ENCODE data around the gene FSTL5. TPM values are rescaled to one million over a fixed set of nuclear protein-coding genes. Genes with fewer than 3 reads are reported as not detected.

FSTL5 gene
- total and polyA plus RNA-seq, 5 donors from 2014 or later = not detected

DNA sequence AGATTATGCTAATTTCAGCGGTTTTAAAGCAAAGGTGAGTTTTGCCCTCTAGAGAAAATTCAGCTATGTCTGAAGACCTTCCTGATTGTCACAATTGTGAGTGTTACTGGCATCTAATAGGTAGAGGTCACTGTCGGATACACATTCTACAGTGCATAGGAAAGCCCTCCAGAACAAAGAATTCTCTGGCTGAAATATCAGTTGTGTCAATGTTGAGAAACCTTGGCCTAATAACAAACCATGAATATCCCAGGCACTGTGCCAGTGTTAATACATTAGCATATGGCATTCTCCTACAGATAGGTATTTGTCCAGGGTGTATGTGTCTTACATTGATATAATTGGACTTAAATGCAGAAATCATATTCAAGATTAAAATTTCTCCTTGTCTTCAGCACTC, 294.3 kb downstream of the FSTL5 start:
- DNase-seq (no peak), ATAC-seq (ENCODE audit: low read depth in 2 of 2) (no peak)
- H3K27me3 Mint-ChIP-seq = no peaks in the 10 kb centered on the region
- H3K36me3 Mint-ChIP-seq = no peaks in the 10 kb centered on the region
- Histone ChIP-seq H3K4me3 (ENCODE audit: low read depth, low read length) (no peak overlapping the region), H3K9me3 (ENCODE audit: control insufficient read depth in 2 of 2, low read length in 2 of 2) (no peaks in the 10 kb centered on the region), H3K4me1 (ENCODE audit: control insufficient read depth, insufficient read depth, low read length, poor library complexity, severe bottlenecking) (no peaks in the 10 kb centered on the region), H3K27me3 (ENCODE audit: control insufficient read depth, insufficient read depth, low read length) (no peaks in the 10 kb centered on the region), H3K36me3 (ENCODE audit: control insufficient read depth, insufficient read depth, low read length) (no peaks in the 10 kb centered on the region), H3K27ac (ENCODE audit: insufficient read depth, low read length, poor library complexity, severe bottlenecking) (no peak overlapping the region)
- H3K4me3 Mint-ChIP-seq = no peak overlapping the region
- H3K9me3 Mint-ChIP-seq = peaks cover 0 to 16% (median 5%) of the 10 kb centered on the region in 7 donors
- no peak overlapping the region for H3K27ac Mint-ChIP-seq
- no peaks in the 10 kb centered on the region for H3K4me1 Mint-ChIP-seq

DNA sequence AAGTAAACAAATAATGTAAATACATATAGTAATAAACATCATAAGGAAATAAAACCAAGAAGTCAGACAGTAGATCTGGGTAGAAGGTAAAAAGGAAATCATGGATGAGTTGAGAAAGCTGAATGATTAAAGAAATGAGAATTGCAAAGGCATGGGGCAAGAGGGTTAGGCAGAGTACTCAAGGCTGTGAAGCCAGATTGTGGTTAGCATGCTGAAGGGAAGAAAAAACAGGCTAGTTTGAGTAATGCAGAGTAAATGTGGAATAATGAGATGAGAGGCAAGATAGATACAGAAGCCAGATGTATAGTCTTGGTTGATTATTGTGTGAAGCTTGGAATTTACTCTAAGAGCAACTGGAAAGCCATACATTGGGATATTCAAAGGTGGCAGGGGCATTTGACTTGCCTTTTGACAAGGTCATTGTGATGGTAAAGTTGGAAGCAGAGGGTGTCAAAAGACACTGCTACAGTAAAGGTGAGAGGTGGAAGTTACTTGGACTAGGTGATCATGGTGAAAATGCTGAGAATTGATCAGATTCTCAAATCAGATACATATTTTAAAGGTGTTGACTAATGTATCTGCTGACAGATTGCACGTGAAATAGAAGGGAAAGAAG, 307.0 kb downstream of the FSTL5 start:
- Mint-ChIP-seq H3K36me3 (no peaks in the 10 kb centered on the region), H3K9me3 (peaks cover 0 to 9% (median 5%) of the 10 kb centered on the region in 7 donors), H3K27ac (no peak overlapping the region), H3K27me3 (no peaks in the 10 kb centered on the region), H3K4me1 (no peaks in the 10 kb centered on the region), H3K4me3 (no peak overlapping the region)
- DNase-seq (no peak), ATAC-seq (ENCODE audit: low read depth in 2 of 2) (no peak)
- H3K27me3 ChIP-seq (ENCODE audit: control insufficient read depth, insufficient read depth, low read length) = no peaks in the 10 kb centered on the region
- no peaks in the 10 kb centered on the region for H3K4me1 ChIP-seq (ENCODE audit: control insufficient read depth, insufficient read depth, low read length, poor library complexity, severe bottlenecking)
- H3K4me3 ChIP-seq (ENCODE audit: low read depth, low read length) = no peak overlapping the region
- no peaks in the 10 kb centered on the region for H3K36me3 ChIP-seq (ENCODE audit: control insufficient read depth, insufficient read depth, low read length)
- H3K9me3 ChIP-seq (ENCODE audit: control insufficient read depth in 2 of 2, low read length in 2 of 2) = peaks cover 0 to 3% of the 10 kb centered on the region in 2 experiments
- H3K27ac ChIP-seq (ENCODE audit: insufficient read depth, low read length, poor library complexity, severe bottlenecking) = no peak overlapping the region

DNA sequence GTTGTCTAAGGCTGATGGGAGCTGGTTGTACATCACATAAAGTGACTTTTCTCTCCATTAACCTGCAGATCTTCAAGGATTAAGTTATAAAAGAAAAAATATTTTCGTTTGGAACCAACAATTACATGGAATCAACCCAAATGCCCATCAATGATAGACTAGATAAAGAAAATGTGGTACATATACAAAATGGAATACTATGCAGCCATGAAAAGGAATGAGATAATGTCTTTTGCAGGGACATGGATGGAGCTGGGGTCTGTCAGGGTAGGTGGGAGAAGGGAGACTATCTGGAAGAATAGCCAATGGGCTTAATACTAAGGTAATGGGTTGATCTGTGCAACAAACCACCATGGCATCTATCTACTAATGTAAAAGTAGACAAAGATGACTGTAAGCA, 313.2 kb downstream of the FSTL5 start:
- no peaks in the 10 kb centered on the region for H3K4me1 Mint-ChIP-seq

GRCh38 chr4:161841759-161842158, 322.0 kb downstream of the FSTL5 start:
- no peak for ATAC-seq (ENCODE audit: low read depth in 2 of 2)
- Mint-ChIP-seq H3K27me3 (no peaks in the 10 kb centered on the region), H3K4me3 (no peak overlapping the region), H3K27ac (no peak overlapping the region), H3K36me3 (no peaks in the 10 kb centered on the region), H3K9me3 (peaks cover 0 to 9% (median 4%) of the 10 kb centered on the region in 7 donors), H3K4me1 (peaks cover 0 to 4% (median 0%) of the 10 kb centered on the region in 4 donors)
- no peak for DNase-seq
- H3K9me3 ChIP-seq (ENCODE audit: control insufficient read depth in 2 of 2, low read length in 2 of 2) = no peaks in the 10 kb centered on the region
- H3K4me1 ChIP-seq (ENCODE audit: control insufficient read depth, insufficient read depth, low read length, poor library complexity, severe bottlenecking) = no peaks in the 10 kb centered on the region
- H3K4me3 ChIP-seq (ENCODE audit: low read depth, low read length) = no peak overlapping the region
- H3K27ac ChIP-seq (ENCODE audit: insufficient read depth, low read length, poor library complexity, severe bottlenecking) = no peak overlapping the region
- H3K36me3 ChIP-seq (ENCODE audit: control insufficient read depth, insufficient read depth, low read length) = no peaks in the 10 kb centered on the region
- no peaks in the 10 kb centered on the region for H3K27me3 ChIP-seq (ENCODE audit: control insufficient read depth, insufficient read depth, low read length)

More for the DNA sequence above, 313.2 kb downstream of the FSTL5 start:
- no peak for ATAC-seq (ENCODE audit: low read depth in 2 of 2)
- Histone ChIP-seq H3K27me3 (ENCODE audit: control insufficient read depth, insufficient read depth, low read length) (no peaks in the 10 kb centered on the region), H3K36me3 (ENCODE audit: control insufficient read depth, insufficient read depth, low read length) (no peaks in the 10 kb centered on the region), H3K4me1 (ENCODE audit: control insufficient read depth, insufficient read depth, low read length, poor library complexity, severe bottlenecking) (no peaks in the 10 kb centered on the region), H3K4me3 (ENCODE audit: low read depth, low read length) (no peak overlapping the region), H3K27ac (ENCODE audit: insufficient read depth, low read length, poor library complexity, severe bottlenecking) (no peak overlapping the region), H3K9me3 (ENCODE audit: control insufficient read depth in 2 of 2, low read length in 2 of 2) (peaks cover 0 to 6% of the 10 kb centered on the region in 2 experiments)
- Mint-ChIP-seq H3K36me3 (no peaks in the 10 kb centered on the region), H3K9me3 (peaks cover 0 to 11% (median 7%) of the 10 kb centered on the region in 7 donors), H3K27ac (no peak overlapping the region), H3K27me3 (no peaks in the 10 kb centered on the region), H3K4me3 (no peak overlapping the region)
- DNase-seq = no peak

GRCh38 chr4:161829591-161829990, 334.2 kb downstream of the FSTL5 start:
- H3K27me3 ChIP-seq (ENCODE audit: control insufficient read depth, insufficient read depth, low read length) = no peaks in the 10 kb centered on the region
- no peak for ATAC-seq (ENCODE audit: low read depth in 2 of 2)
- no peak overlapping the region for H3K27ac Mint-ChIP-seq
- H3K36me3 ChIP-seq (ENCODE audit: control insufficient read depth, insufficient read depth, low read length) = no peaks in the 10 kb centered on the region
- no peaks in the 10 kb centered on the region for H3K4me1 ChIP-seq (ENCODE audit: control insufficient read depth, insufficient read depth, low read length, poor library complexity, severe bottlenecking)
- H3K27ac ChIP-seq (ENCODE audit: insufficient read depth, low read length, poor library complexity, severe bottlenecking) = no peak overlapping the region
- no peak overlapping the region for H3K4me3 ChIP-seq (ENCODE audit: low read depth, low read length)
- no peak for DNase-seq
- H3K27me3 Mint-ChIP-seq = no peaks in the 10 kb centered on the region
- H3K36me3 Mint-ChIP-seq = no peaks in the 10 kb centered on the region
- H3K4me1 Mint-ChIP-seq = no peaks in the 10 kb centered on the region
- H3K9me3 ChIP-seq (ENCODE audit: control insufficient read depth in 2 of 2, low read length in 2 of 2) = no peaks in the 10 kb centered on the region
- no peak overlapping the region for H3K4me3 Mint-ChIP-seq
- peaks cover 0 to 8% (median 3%) of the 10 kb centered on the region in 7 donors for H3K9me3 Mint-ChIP-seq

DNA sequence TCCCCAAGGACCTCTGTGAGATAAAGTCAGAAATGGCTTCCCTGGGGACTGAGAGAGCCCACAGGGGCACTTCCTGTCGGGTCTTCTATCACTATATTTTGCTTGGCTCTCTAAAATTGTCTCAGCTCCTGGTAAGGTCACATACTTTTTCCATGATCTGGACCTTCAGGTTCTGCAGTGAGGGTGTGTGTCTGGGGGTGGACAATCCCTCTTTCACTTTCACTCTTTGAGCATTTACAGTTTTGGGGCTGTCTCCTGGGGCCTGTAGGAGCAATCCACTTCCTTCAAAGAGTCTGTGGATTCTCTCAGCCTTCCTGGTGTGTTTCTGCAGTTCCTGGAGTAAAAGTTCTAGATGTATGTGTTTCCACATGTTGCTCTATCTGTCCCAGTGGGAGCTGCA, 335.7 kb downstream of the FSTL5 start:
- H3K27ac Mint-ChIP-seq = no peak overlapping the region
- H3K4me1 Mint-ChIP-seq = no peaks in the 10 kb centered on the region
- Histone ChIP-seq H3K4me1 (ENCODE audit: control insufficient read depth, insufficient read depth, low read length, poor library complexity, severe bottlenecking) (no peaks in the 10 kb centered on the region), H3K4me3 (ENCODE audit: low read depth, low read length) (no peak overlapping the region), H3K36me3 (ENCODE audit: control insufficient read depth, insufficient read depth, low read length) (no peaks in the 10 kb centered on the region), H3K27ac (ENCODE audit: insufficient read depth, low read length, poor library complexity, severe bottlenecking) (no peak overlapping the region), H3K9me3 (ENCODE audit: control insufficient read depth in 2 of 2, low read length in 2 of 2) (no peaks in the 10 kb centered on the region), H3K27me3 (ENCODE audit: control insufficient read depth, insufficient read depth, low read length) (no peaks in the 10 kb centered on the region)
- ATAC-seq (ENCODE audit: low read depth in 2 of 2) = no peak
- H3K9me3 Mint-ChIP-seq = peaks cover 0 to 13% (median 7%) of the 10 kb centered on the region in 7 donors
- H3K27me3 Mint-ChIP-seq = no peaks in the 10 kb centered on the region
- DNase-seq = no peak
- H3K36me3 Mint-ChIP-seq = no peaks in the 10 kb centered on the region
- no peak overlapping the region for H3K4me3 Mint-ChIP-seq

- DNase-seq (no peak), ATAC-seq (ENCODE audit: low read depth in 2 of 2) (no peak)
- no peak overlapping the region for H3K27ac ChIP-seq (ENCODE audit: insufficient read depth, low read length, poor library complexity, severe bottlenecking)
- no peaks in the 10 kb centered on the region for H3K9me3 ChIP-seq (ENCODE audit: control insufficient read depth in 2 of 2, low read length in 2 of 2)
- peaks cover 0 to 13% (median 7%) of the 10 kb centered on the region in 7 donors for H3K9me3 Mint-ChIP-seq
- H3K36me3 ChIP-seq (ENCODE audit: control insufficient read depth, insufficient read depth, low read length) = no peaks in the 10 kb centered on the region
- H3K27me3 Mint-ChIP-seq = no peaks in the 10 kb centered on the region
- no peaks in the 10 kb centered on the region for H3K4me1 ChIP-seq (ENCODE audit: control insufficient read depth, insufficient read depth, low read length, poor library complexity, severe bottlenecking)
- H3K4me3 ChIP-seq (ENCODE audit: low read depth, low read length) = no peak overlapping the region
- H3K4me1 Mint-ChIP-seq = no peaks in the 10 kb centered on the region
- H3K36me3 Mint-ChIP-seq = no peaks in the 10 kb centered on the region
- no peaks in the 10 kb centered on the region for H3K27me3 ChIP-seq (ENCODE audit: control insufficient read depth, insufficient read depth, low read length)
- no peak overlapping the region for H3K27ac Mint-ChIP-seq
- no peak overlapping the region for H3K4me3 Mint-ChIP-seq
Measured at GRCh38 chr4:161827013-161827412, 336.8 kb downstream of the FSTL5 start.

- Histone ChIP-seq H3K36me3 (ENCODE audit: control insufficient read depth, insufficient read depth, low read length) (no peaks in the 10 kb centered on the region), H3K4me3 (ENCODE audit: low read depth, low read length) (no peak overlapping the region), H3K27ac (ENCODE audit: insufficient read depth, low read length, poor library complexity, severe bottlenecking) (no peak overlapping the region), H3K4me1 (ENCODE audit: control insufficient read depth, insufficient read depth, low read length, poor library complexity, severe bottlenecking) (no peaks in the 10 kb centered on the region), H3K27me3 (ENCODE audit: control insufficient read depth, insufficient read depth, low read length) (no peaks in the 10 kb centered on the region), H3K9me3 (ENCODE audit: control insufficient read depth in 2 of 2, low read length in 2 of 2) (no peaks in the 10 kb centered on the region)
- Mint-ChIP-seq H3K36me3 (no peaks in the 10 kb centered on the region), H3K9me3 (peaks cover 0 to 13% (median 6%) of the 10 kb centered on the region in 7 donors), H3K4me3 (no peak overlapping the region), H3K27me3 (no peaks in the 10 kb centered on the region), H3K4me1 (no peaks in the 10 kb centered on the region), H3K27ac (no peak overlapping the region)
- no peak for DNase-seq
- ATAC-seq (ENCODE audit: low read depth in 2 of 2) = no peak
Measured at GRCh38 chr4:161823450-161823849, 340.4 kb downstream of the FSTL5 start.
